Measurements from ENCODE around the gene NIPA2. TPM values are rescaled to one million over a fixed set of nuclear protein-coding genes. Genes with fewer than 3 reads are reported as not detected.

NIPA2 gene
- total and polyA plus RNA-seq, 2 of the 8 experiments (the other 6 are each of a cell fraction or from before 2014, with no cell fraction given), result 38.5 to 81.7 TPM

DNA sequence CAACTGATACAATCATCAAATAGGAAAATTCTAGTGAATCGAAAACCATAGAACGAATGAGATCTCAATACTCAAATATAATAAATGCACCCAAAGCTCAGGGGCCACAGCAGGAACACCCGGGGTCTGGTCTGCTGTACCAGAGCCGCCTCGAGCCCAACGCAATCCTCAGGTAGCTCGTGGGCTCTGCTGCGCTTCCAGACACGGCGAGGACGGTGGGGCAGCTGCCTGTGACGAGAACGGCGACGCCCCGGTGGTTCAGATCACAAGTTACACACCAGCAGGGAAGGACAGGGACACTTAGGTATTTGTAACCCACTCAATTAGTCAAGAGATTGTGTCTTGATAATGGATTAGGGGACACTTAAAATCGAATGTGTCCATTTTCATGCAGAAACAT is 54.6 kb downstream of the NIPA2 start:
- Histone ChIP-seq H2AK5ac (ENCODE audit: low read depth, low read length) (no peak overlapping the region), H3K14ac (ENCODE audit: insufficient read length) (no peak overlapping the region), H3K4me2 (ENCODE audit: insufficient read depth in 1 of 2, low read depth in 2 of 2, low read length in 2 of 2) (no peak overlapping the region), H3K9me3 (ENCODE audit: insufficient read depth in 2 of 2, low read depth in 1 of 2, low read length in 1 of 2) (no peaks in the 10 kb centered on the region), H3K79me2 (ENCODE audit: control insufficient read depth in 1 of 2, insufficient read depth in 2 of 2, low read length in 2 of 2) (no peaks in the 10 kb centered on the region), H4K91ac (replicated peaks; ENCODE audit: insufficient read length, low read length) (no peak overlapping the region), H4K8ac (ENCODE audit: extremely low read depth, insufficient read depth, low read length) (no peak overlapping the region; the same call in 1 of the 2 replicates), H2AFZ (ENCODE audit: low read length) (no peak overlapping the region), H3K4me1 (replicated peaks in 1 of 4; ENCODE audit: control insufficient read depth in 3 of 4, insufficient read depth in 4 of 4, low read length in 3 of 4) (no peaks in the 10 kb centered on the region), H3K23me2 (ENCODE audit: low read depth, low read length) (no peaks in the 10 kb centered on the region), H3K4me3 (ENCODE audit: extremely low read depth in 1 of 4, insufficient read depth in 2 of 4, low read depth in 3 of 4, low read length in 4 of 4) (no peak overlapping the region), H3K27me3 (replicated peaks in 1 of 4; ENCODE audit: control insufficient read depth in 3 of 4, extremely low read depth in 1 of 4, insufficient read depth in 3 of 4, low read length in 3 of 4) (no peaks in the 10 kb centered on the region), H4K5ac (ENCODE audit: insufficient read length, low read depth, low read length) (no peak overlapping the region), H3K23ac (ENCODE audit: insufficient read length) (no peak overlapping the region), H2BK120ac (replicated peaks; ENCODE audit: low read depth, low read length) (no peak overlapping the region), H3K9ac (replicated peaks in 1 of 4; ENCODE audit: extremely low read depth in 1 of 4, low read depth in 3 of 4, low read length in 3 of 4) (no peak overlapping the region), H3K4ac (replicated peaks; ENCODE audit: insufficient read length, low read depth, low read length) (no peak overlapping the region), H2BK20ac (ENCODE audit: low read length) (no peak overlapping the region), H2BK12ac (ENCODE audit: low read depth, low read length) (no peak overlapping the region), H3K27ac (ENCODE audit: low read depth, low read length) (no peak overlapping the region), H4K20me1 (replicated peaks in 1 of 2; ENCODE audit: control insufficient read depth in 1 of 2, insufficient read depth in 2 of 2, low read length in 2 of 2) (peaks cover 0 to 5% of the 10 kb centered on the region in 2 experiments), H3K79me1 (ENCODE audit: low read depth, low read length) (no peaks in the 10 kb centered on the region), H3K36me3 (ENCODE audit: control insufficient read depth in 2 of 4, insufficient read depth in 4 of 4, low read length in 3 of 4) (peaks cover 0 to 2% (median 0%) of the 10 kb centered on the region in 4 experiments; a peak in 2 of 8 replicates), H3K56ac (replicated peaks; ENCODE audit: insufficient read length, low read depth, low read length) (no peak overlapping the region), H2BK15ac (ENCODE audit: low read length) (no peak overlapping the region), H3K18ac (ENCODE audit: extremely low read depth, low read length) (no peak overlapping the region), H2BK5ac (ENCODE audit: low read depth, low read length) (no peak overlapping the region)
- TF ChIP-seq SIRT6 (IDR thresholded peaks at IDR 0.05; ENCODE audit: low read length), result no peak
- no peak for TF ChIP-seq SP4 (IDR thresholded peaks at IDR 0.05; ENCODE audit: low read length)
- no peak for TF ChIP-seq SRF (IDR thresholded peaks at IDR 0.05; ENCODE audit: low read depth, low read length)
- TF ChIP-seq FOSL1 (IDR thresholded peaks at IDR 0.05; ENCODE audit: insufficient read depth, low read depth, low read length), result no peak
- no peak for TF ChIP-seq SIN3A (conservative IDR thresholded peaks at IDR 0.05 in 1 of 2, IDR thresholded peaks at IDR 0.05 in 1 of 2; ENCODE audit: low read depth in 1 of 2, low read length in 2 of 2)
- no peak for TF ChIP-seq BACH1 (IDR thresholded peaks at IDR 0.05; ENCODE audit: low read length)
- TF ChIP-seq CHD2 (IDR thresholded peaks at IDR 0.05; ENCODE audit: low read length), result no peak
- no peak for TF ChIP-seq RFX5 (IDR thresholded peaks at IDR 0.05; ENCODE audit: borderline replicate concordance, low read depth, low read length)
- no peak for TF ChIP-seq NANOG (IDR thresholded peaks at IDR 0.05; ENCODE audit: insufficient read depth, low read depth, low read length, poor library complexity, severe bottlenecking)
- TF ChIP-seq HDAC2 (IDR thresholded peaks at IDR 0.05; ENCODE audit: borderline replicate concordance in 1 of 2, low read depth in 2 of 2, low read length in 2 of 2), result no peak
- TF ChIP-seq CBX8 (IDR thresholded peaks at IDR 0.05; ENCODE audit: borderline replicate concordance, low read depth, low read length), result no peak
- ChIA-PET CTCF (ENCODE audit: partially characterized antibody) (interaction anchor here (0.6 kb wide), 1 partner anchor 57 kb away, joined by 3 read pairs; no protein-coding TSS in a partner anchor), POLR2A (ENCODE audit: partially characterized antibody) (interaction anchor here (0.6 kb wide), 1 partner anchor 48 kb away, joined by 3 read pairs; no protein-coding TSS in a partner anchor)
- WGBS, 2 experiments (ENCODE audit: extremely low coverage in 1 of 2, insufficient coverage in 1 of 2, insufficient read length in 1 of 2, insufficient replicate concordance in 2 of 2, low coverage in 1 of 2, low lambda C conversion rate in 2 of 2, missing lambda C conversion rate in 1 of 2), result 95% methylated on average over 17 of the region's 17 CpGs; no CpG with 5 or more reads in 1 of the 2 experiments
- DNase-seq (ENCODE audit: low read depth in 1 of 2, low spot score in 2 of 2), result no peak
- no peak for FAIRE-seq

All from H1 (cell line).